ENCODE measurements around the gene MPG.

Gene MPG

DNA sequence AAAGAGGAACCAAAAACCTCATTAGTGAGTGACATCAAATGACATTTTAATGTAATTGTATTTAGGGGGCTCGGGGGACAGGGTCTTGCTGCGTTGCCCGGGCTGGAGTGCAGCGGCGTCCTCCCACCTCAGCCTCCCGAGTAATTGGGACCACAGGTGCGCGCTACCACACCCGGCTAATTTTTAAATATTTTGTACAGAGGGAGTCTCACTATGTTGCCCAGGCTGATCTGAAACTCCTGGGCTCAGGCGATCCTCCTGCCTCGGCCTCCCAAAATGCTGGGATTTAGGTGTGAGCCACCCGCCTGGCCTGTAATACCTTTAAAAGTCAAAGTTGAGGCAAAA lies 23.8 kb upstream of the MPG start:
- TF ChIP-seq, protein P1, sequence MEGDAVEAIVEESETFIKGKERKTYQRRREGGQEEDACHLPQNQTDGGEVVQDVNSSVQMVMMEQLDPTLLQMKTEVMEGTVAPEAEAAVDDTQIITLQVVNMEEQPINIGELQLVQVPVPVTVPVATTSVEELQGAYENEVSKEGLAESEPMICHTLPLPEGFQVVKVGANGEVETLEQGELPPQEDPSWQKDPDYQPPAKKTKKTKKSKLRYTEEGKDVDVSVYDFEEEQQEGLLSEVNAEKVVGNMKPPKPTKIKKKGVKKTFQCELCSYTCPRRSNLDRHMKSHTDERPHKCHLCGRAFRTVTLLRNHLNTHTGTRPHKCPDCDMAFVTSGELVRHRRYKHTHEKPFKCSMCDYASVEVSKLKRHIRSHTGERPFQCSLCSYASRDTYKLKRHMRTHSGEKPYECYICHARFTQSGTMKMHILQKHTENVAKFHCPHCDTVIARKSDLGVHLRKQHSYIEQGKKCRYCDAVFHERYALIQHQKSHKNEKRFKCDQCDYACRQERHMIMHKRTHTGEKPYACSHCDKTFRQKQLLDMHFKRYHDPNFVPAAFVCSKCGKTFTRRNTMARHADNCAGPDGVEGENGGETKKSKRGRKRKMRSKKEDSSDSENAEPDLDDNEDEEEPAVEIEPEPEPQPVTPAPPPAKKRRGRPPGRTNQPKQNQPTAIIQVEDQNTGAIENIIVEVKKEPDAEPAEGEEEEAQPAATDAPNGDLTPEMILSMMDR (IDR thresholded peaks at IDR 0.05; ENCODE audit: borderline replicate concordance, insufficient read depth, low read depth, low read length): no peak
- H3K4me3 ChIP-seq (ENCODE audit: low read depth, low read length): peak overlapping the region; percentile 80

DNA sequence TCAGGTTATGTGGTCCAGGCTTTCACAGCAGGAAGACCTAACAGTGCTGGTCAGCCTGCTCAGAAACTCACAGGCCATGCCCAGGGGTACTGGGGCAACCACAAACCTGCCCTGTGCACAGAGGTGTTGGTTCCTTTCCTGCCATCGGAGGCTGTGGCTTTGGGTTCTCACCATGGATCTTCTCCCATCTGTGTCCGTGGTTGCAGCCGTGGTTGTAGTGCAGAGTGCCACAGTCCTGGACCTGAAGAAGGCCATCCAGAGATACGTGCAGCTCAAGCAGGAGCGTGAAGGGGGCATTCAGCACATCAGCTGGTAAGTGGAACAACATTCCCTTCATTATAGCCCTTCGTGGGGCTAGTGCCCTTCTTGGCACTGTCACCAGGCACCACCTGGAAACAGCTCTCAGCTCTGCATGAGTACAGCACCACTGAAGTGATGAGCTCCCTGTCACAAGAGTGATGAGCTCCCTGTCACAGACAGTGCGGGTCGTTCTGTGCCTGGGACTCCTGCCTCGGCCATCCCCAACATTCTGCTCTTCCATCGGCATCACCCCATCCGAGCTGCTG lies 22.4 kb upstream of the MPG start:
- TF ChIP-seq, protein P1 (IDR thresholded peaks at IDR 0.05; ENCODE audit: borderline replicate concordance, insufficient read depth, low read depth, low read length): no peak

GRCh38 chr16:56231-56927 lies 21.6 kb upstream of the MPG start:
- H3K4me3 ChIP-seq (ENCODE audit: low read depth, low read length): no peak overlapping the region
- TF ChIP-seq, protein P1 (IDR thresholded peaks at IDR 0.05; ENCODE audit: borderline replicate concordance, insufficient read depth, low read depth, low read length): no peak

More for the DNA sequence above, 22.4 kb upstream of the MPG start:
- no peak overlapping the region for H3K4me3 ChIP-seq (ENCODE audit: low read depth, low read length)

DNA sequence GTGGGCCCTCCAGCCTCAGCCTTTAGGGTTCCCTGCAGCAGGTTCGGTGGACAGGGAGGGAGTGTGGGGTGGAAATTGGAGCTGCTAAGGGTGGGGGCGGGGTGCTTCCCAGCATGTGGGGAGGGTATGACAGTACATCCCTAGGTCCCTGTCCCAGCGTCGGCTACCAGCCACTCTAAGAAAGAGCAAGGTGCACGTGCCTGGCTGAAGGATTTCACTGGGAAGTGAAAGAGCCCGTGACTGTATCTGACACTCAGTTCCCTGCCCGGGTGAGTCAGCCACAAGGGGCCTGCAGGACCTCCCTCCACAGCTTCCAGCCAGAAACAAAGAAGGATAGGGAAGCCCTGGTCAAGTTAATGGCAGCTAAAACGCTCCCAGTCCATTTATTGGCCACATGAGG lies 20.3 kb upstream of the MPG start:
- no peak overlapping the region for H3K4me3 ChIP-seq (ENCODE audit: low read depth, low read length)
- TF ChIP-seq, protein P1 (IDR thresholded peaks at IDR 0.05; ENCODE audit: borderline replicate concordance, insufficient read depth, low read depth, low read length): no peak

DNA sequence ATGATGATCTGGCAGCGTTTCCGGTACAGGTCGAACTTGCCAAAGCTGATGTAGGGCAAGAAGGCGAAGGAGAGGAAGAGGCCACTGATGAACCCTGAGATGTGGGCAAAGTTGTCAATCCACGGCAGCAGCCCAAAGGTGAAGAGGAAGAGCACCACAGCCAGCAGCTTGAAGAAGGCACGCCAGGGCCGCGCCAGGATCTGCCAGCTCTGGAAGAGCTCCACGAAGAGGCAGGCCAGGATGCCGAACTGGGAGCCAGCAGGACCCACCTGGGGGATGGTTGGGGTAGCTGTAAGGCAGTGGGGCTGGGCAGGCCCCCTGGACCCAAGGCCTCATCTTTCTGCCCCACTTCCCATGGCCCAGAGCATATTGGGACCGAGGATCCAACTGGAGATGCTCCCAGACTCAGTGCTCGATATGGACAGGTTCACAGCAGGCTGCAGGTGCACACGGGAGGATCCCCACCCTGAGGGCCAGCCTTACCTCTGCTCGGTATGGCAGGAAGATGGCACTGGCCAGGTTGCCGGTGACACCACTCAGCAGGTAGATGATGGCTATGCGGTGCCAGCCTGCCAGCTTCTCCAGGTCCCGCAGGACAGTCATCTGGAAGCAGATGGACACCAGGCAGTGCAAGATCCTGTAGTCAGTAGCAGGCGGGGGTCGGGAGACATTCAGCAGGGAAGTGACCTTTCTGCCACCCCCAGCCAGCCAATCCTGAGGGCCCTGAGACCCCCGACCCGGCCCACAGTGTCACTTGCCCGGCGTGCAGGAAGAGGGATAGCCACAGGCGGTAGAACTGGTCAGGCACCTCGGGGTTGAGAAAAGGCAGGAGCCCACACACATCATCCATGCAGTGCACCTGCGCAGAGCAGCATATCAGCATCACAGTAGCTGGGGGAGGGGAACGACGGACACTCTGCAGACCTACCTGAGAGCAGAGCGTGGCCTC lies 19.3 kb upstream of the MPG start:
- H3K4me3 ChIP-seq (ENCODE audit: low read depth, low read length): no peak overlapping the region
- TF ChIP-seq, protein P1 (IDR thresholded peaks at IDR 0.05; ENCODE audit: borderline replicate concordance, insufficient read depth, low read depth, low read length): no peak

DNA sequence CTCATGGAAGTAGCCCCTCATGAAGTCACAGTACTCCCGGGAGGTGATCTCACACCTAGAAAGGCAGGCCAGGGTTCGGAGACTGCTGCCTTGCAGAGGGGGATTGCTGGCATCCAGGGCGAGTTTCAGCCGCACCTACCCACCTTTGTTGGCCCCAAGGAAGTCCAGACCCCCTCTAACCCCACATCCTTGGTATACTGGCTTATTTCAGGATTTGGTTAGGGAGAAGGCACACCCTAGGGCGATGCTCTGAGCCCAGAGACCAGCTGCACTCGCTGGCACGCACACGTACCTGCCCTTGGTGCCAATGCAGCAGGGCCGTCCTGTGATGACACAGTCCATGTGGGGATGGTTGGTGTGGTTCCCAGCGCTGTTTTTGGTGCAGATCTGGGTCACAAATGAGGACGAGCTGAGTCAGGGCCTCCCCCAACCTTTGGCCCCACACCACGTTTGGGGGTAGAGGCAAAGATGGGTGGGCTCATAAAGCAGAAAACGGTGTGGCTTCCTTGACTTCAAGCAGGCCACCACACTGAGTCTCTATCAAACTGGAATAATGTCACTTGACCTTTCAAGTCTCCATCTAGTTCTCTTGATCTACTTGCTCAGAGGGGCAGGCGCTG lies 18.5 kb upstream of the MPG start:
- TF ChIP-seq, protein P1 (IDR thresholded peaks at IDR 0.05; ENCODE audit: borderline replicate concordance, insufficient read depth, low read depth, low read length): no peak
- no peak overlapping the region for H3K4me3 ChIP-seq (ENCODE audit: low read depth, low read length)
